Activated CD4-positive, alpha-beta T cell treated with anti-CD3 and anti-CD28 coated beads for 48 hours (primary cell): ENCODE data around the gene ATP11A.

Experiments
- DNase-seq: peaks from one replicate; pipeline ENCODE4 v3.0.0-alpha.2; 2020

Gene ATP11A

GRCh38 chr13:112744168-112745021 lies 54.6 kb downstream of the ATP11A start:
- no peak for DNase-seq

GRCh38 chr13:112746044-112746443 lies 56.2 kb downstream of the ATP11A start:
- DNase-seq = no peak

GRCh38 chr13:112747256-112747655 lies 57.4 kb downstream of the ATP11A start:
- DNase-seq = no peak

GRCh38 chr13:112748947-112749735 lies 59.3 kb downstream of the ATP11A start:
- DNase-seq = no peak

- no peak for DNase-seq
These were observed 60.7 kb downstream of the ATP11A start for GRCh38 chr13:112750570-112750969.

GRCh38 chr13:112751617-112752016 lies 61.8 kb downstream of the ATP11A start:
- no peak for DNase-seq

- DNase-seq = no peak
These were observed 62.4 kb downstream of the ATP11A start for GRCh38 chr13:112752211-112752610.

DNA sequence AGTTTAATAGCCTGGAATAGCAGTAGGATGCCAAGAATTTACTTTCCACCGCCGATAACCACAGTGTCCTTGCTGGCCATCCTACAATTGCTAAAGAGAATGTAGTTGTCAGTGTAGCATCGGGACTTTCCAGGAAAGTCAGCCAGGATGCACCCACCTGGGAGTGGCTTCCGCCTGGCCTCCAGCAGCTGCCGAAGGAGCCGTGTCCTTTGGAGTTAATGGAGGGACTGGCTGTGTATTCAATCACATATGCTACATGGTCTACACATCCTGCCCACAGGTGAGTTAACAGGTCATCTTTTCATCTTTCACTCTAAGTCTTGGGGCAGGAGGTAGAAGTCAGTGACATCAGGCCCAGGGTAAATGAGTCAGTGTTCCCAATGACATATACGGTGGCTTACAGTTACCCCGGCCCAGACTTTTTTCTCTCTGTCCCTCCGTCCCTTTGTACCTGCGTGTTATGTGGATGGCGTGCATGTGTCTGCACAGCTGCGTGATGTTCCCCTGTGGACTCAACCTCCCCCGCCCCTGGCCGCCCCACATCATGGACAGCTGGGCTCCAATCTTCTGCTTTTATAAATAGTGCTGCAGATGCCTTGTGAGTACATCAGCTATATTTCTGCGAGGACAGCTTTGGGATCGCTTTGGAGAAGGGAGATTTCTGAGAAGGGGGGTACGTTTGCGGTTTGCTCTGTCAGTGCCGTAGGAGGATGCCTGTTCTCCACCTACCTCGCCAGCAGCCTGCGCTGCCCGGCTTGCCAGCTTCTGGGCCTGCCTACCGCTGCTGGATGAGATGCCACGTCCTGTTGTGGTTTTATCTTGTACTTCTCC lies 63.1 kb downstream of the ATP11A start:
- peak; percentile 39 for DNase-seq

DNA sequence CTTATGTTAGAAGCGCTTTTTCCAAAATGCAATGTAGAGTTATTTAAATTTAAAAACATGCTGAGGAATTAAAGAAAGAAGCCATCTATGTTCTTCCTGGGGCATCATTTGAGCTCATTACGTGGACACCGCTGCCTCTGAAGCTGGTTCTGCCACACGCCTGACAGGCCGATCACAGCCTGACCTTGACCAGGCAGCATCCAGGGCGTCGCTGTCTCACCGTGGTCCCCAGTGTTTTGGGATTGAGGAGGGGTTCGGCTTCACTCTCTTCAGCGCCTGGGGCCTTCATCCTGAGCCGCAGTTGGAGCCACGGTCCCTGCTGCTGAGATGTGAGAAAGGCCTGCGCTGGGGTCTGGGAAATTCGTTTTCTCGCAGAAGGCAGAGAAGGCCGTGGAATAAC lies 64.0 kb downstream of the ATP11A start:
- no peak for DNase-seq

- no peak for DNase-seq
These were observed 64.6 kb downstream of the ATP11A start for GRCh38 chr13:112754281-112755025.

DNA sequence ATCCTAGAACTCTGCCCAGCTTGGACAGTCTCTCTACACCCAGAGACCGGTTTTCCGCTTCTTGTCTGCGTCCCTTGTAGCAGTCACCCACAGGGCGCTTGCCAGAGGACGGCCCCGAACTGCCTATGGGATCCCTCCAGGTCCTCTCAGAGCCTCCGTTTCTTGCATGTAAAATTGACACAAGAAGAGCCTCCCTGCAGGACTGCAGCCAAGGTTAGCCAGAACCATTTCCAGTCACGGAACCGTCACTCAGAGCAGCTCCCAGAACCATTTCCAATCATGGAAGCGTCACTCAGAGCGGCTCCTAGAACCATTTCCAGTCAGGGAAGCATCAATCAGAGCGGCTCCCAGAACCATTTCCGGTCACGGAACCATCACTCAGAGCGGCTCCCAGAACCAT lies 65.5 kb downstream of the ATP11A start:
- DNase-seq = no peak

- DNase-seq = no peak
These were observed 66.2 kb downstream of the ATP11A start for GRCh38 chr13:112756081-112756480.

DNA sequence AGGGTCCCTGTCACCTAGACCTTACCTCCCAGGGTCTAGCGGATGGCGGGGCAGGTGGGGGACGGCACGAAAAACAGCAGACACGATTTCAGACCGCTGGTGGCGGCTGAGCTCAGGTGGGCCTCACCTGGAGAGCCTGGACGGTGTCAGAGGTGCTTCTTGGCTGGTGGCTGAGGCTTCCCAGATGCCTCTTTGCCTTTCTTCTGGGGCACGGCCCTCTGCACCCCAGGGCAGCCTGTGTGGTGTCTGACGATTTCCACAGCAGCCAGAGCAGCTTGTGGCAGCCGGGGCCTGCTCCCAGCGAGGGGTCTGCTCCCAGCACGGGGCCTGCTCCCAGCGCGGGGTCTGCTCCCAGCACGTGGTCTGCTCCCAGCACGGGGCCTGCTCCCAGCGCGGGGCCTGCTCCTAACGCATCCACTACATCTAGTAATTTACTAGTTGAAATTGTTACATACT lies 66.7 kb downstream of the ATP11A start:
- DNase-seq = no peak

GRCh38 chr13:112756967-112757758 lies 67.3 kb downstream of the ATP11A start:
- no peak for DNase-seq

GRCh38 chr13:112757759-112758086 lies 67.9 kb downstream of the ATP11A start:
- no peak for DNase-seq

GRCh38 chr13:112759053-112759452 lies 69.2 kb downstream of the ATP11A start:
- no peak for DNase-seq

- DNase-seq = no peak
These were observed 70.0 kb downstream of the ATP11A start for GRCh38 chr13:112759827-112760226.

DNA sequence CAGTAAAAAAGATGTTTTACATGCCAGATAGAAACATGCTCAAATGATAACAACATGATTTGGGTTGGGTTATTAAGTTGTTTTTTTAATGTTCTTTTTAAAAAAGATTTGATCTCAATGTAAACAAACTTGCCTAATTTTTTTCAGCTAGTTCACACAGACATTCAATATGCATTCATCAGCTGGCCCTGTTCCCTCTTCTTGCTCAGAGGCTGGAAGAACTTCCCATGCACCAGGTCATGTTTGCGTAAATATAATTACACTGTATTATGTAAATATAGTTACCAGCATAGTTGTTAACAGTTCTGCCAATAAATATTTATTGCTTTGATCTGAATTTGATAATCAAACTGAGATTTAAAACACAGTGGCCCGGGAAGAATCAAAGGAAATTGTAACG lies 70.6 kb downstream of the ATP11A start:
- no peak for DNase-seq

DNA sequence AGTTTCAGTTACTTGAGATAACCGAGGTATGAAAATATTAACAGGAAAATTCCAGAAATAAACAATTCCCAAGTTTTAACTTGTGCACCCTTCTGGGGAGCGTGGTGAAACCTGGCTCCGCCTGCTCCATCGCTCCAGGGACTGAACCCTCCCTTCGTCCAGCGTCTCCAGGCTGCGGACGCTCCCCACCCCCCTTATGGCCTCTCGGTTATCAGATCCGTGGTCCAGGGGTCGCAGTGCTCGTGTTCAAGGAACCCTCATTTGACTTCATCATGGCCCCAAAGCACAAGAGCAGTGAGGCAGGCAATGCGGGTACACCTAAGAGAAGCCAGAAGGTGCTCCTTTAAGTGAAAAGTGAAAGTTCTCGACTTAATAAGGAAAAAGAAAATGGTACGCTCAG lies 71.1 kb downstream of the ATP11A start:
- DNase-seq = no peak

DNA sequence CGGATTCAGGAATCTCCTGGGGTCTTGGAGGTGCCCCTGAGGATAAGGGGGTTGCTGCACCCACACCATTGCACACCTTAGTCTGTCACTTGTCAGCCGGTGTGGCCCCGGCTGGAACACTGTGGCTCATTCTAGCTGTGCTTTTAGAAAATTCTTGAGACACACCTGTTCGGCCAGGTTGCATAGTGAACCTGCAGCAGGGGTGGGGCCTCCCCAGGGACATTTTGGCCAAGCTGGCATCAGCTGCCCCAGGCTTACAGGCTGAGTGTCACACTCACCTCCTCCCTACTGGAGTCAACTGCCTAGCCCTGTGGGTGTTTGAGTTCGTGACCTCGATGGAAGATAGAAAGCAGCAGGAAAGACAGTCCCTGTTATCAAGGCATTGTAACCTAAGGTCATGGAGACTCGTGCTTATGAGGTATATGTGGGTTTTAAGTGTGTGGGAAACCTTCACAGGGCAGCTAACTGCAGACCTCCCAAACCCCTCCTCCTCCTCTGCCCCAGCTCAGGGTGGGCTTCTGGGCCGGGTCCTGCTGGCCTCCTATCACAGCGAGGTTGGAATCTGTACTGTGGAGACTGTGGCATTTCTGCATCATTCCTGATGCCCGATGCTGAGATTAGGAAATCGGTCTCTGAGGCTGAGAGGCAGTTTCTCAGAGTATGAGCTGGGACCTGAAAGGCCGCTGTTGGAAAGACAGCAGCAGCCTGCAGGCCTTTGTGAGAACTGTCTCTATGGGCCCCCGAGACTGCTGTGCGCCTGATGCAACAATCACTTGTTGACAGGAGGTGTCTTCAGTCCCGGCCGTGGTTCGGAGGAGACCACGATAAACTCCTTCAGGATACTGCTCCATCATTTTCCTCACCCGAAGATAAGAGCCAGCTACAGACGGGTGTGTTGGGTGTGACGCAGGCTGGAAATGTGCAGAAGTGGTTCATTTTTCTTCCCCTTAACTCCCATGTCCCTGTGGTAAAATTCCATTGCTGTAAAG lies 72.2 kb downstream of the ATP11A start:
- DNase-seq = no peak
